Keratinocyte (primary cell): Measurements from ENCODE around the gene METTL26. TPM values are rescaled to one million over a fixed set of nuclear protein-coding genes. Genes with fewer than 3 reads are reported as not detected.
A peak's percentile ranks its signal among the peaks of the same experiment; 100 is the strongest.

Experiments used
- DNase-seq: peaks from one replicate; pipeline ENCODE4 v3.0.0-alpha.2; 2011; ENCODE audit warnings: low read depth, missing footprints, low spot score
- FAIRE-seq: peaks from 2 replicates; lab custom pipeline; 2011; peaks lifted over from hg19 to GRCh38; lab: Jason Lieb, UNC
- H2AFZ ChIP-seq: 2 replicates; pipeline ENCODE4 v1.6.0; 2012; ENCODE audit warnings: low read length, control low read depth, inconsistent platforms; ENCODE audit not compliant: control insufficient read depth
- H3K27ac ChIP-seq: 2 replicates; pipeline ENCODE4 v1.5.1; 2011; ENCODE audit warnings: low read length; ENCODE audit not compliant: control insufficient read depth, insufficient read depth
- H3K27me3 ChIP-seq: 3 replicates; pipeline ENCODE4 v1.6.0; 2011; ENCODE audit warnings: low read length; ENCODE audit not compliant: control insufficient read depth, insufficient read depth; ENCODE audit errors: extremely low read depth
- H3K36me3 ChIP-seq, 2 experiments: 2 replicates in 1 of 2; 3 replicates in 1 of 2; pipeline ENCODE4 v1.5.1; 2011; ENCODE audit warnings: low read length in 2 of 2, mild to moderate bottlenecking in 1 of 2; ENCODE audit not compliant: control insufficient read depth in 2 of 2, insufficient read depth in 2 of 2; ENCODE audit errors: extremely low read depth in 1 of 2
- H3K4me1 ChIP-seq: 3 replicates; pipeline ENCODE4 v1.5.1; 2011; ENCODE audit warnings: low read length; ENCODE audit not compliant: control insufficient read depth, insufficient read depth; ENCODE audit errors: extremely low read depth
- H3K4me2 ChIP-seq: 3 replicates; pipeline ENCODE4 v1.6.0; 2011; ENCODE audit warnings: low read depth, low read length; ENCODE audit not compliant: control insufficient read depth, insufficient read depth; ENCODE audit errors: extremely low read depth
- H3K4me3 ChIP-seq, 3 experiments: fragments of 200-600 bp in 1 of 3; sonication (generic) in 1 of 3; 2 replicates in 2 of 3; 3 replicates in 1 of 3; pipeline ENCODE4 v1.5.1; 2011 to 2016; ENCODE audit warnings: low read length in 3 of 3, mild to moderate bottlenecking in 3 of 3, control low read depth in 2 of 3, inconsistent platforms in 1 of 3, low read depth in 1 of 3, mixed read lengths in 1 of 3, mixed run types in 1 of 3, moderate library complexity in 1 of 3; ENCODE audit not compliant: control insufficient read depth in 2 of 3, insufficient read depth in 2 of 3; ENCODE audit errors: extremely low read depth in 1 of 3
- H3K79me2 ChIP-seq: 2 replicates; pipeline ENCODE4 v1.6.0; 2012; ENCODE audit warnings: low read length; ENCODE audit not compliant: control insufficient read depth, insufficient read depth
- H3K9ac ChIP-seq: 3 replicates; pipeline ENCODE4 v1.6.0; 2011; ENCODE audit warnings: low read length; ENCODE audit not compliant: control insufficient read depth, insufficient read depth; ENCODE audit errors: extremely low read depth
- H3K9me1 ChIP-seq: 3 replicates; pipeline ENCODE4 v1.6.0; 2011; ENCODE audit warnings: low read length; ENCODE audit not compliant: control insufficient read depth, insufficient read depth; ENCODE audit errors: extremely low read depth
- H3K9me3 ChIP-seq: 2 replicates; pipeline ENCODE4 v1.5.1; 2012; ENCODE audit warnings: low read depth, low read length; ENCODE audit not compliant: control insufficient read depth
- H4K20me1 ChIP-seq: 3 replicates; pipeline ENCODE4 v1.6.0; 2011; ENCODE audit warnings: low read length; ENCODE audit not compliant: control insufficient read depth, insufficient read depth; ENCODE audit errors: extremely low read depth
- EZH2 ChIP-seq: IDR thresholded peaks from one replicate; pipeline ENCODE4 v1.6.1; 2012; ENCODE audit warnings: inconsistent platforms, mild to moderate bottlenecking, low read length, moderate library complexity
- dilution Hi-C: fragments of 300-500 bp; cut with MboI; formaldehyde crosslinking; loops from one replicate; pipeline ENCODE4 v1.7.0; 2020; ENCODE audit warnings: low sequenced_read_pairs; ENCODE audit not compliant: extremely low pct_ligation_motif_present
- polyA plus RNA-seq, 5 experiments: library from polyadenylated mRNA; depleted of rRNA in 3 of 5; stranded (reverse) in 3 of 5; stranded (forward) in 1 of 5; unstranded in 1 of 5; fragments of >200 nt; gene quantifications; 1 replicate in 1 of 5; 2 replicates in 3 of 5; 3 replicates in 1 of 5; pipeline versions ENCODE4 v1.2.1 to v1.2.3, GENCODE V29; 2011 to 2012; ENCODE audit warnings: missing spikeins in 2 of 5, low read depth in 1 of 5, low replicate concordance in 1 of 5
- TF ChIP-seq, protein P1 (sequence below), 3 experiments: IDR thresholded peaks in 1 of 3; conservative IDR thresholded peaks in 1 of 3; optimal IDR thresholded peaks in 1 of 3; 2 replicates in 2 of 3; 3 replicates in 1 of 3; pipeline versions ENCODE3 to v1.5.1; 2011; ENCODE audit warnings: low read length in 3 of 3, mild to moderate bottlenecking in 3 of 3, moderate library complexity in 2 of 3, control low read depth in 1 of 3, inconsistent platforms in 1 of 3; ENCODE audit not compliant: insufficient read depth in 2 of 3; ENCODE audit errors: extremely low read depth in 1 of 3

The METTL26 gene
- polyA plus RNA-seq, 1 donor (not counting 4 experiments of a cell fraction or from before 2014, with no cell fraction given) = 46.9 TPM

GRCh38 chr16:675884-676564, 39.9 kb upstream of the METTL26 start:
- peaks cover 23% of the 10 kb centered on the region for H3K4me1 ChIP-seq
- H3K4me2 ChIP-seq = peak overlapping the region; percentile 79
- H3K9ac ChIP-seq = peak overlapping the region; percentile 47

DNA sequence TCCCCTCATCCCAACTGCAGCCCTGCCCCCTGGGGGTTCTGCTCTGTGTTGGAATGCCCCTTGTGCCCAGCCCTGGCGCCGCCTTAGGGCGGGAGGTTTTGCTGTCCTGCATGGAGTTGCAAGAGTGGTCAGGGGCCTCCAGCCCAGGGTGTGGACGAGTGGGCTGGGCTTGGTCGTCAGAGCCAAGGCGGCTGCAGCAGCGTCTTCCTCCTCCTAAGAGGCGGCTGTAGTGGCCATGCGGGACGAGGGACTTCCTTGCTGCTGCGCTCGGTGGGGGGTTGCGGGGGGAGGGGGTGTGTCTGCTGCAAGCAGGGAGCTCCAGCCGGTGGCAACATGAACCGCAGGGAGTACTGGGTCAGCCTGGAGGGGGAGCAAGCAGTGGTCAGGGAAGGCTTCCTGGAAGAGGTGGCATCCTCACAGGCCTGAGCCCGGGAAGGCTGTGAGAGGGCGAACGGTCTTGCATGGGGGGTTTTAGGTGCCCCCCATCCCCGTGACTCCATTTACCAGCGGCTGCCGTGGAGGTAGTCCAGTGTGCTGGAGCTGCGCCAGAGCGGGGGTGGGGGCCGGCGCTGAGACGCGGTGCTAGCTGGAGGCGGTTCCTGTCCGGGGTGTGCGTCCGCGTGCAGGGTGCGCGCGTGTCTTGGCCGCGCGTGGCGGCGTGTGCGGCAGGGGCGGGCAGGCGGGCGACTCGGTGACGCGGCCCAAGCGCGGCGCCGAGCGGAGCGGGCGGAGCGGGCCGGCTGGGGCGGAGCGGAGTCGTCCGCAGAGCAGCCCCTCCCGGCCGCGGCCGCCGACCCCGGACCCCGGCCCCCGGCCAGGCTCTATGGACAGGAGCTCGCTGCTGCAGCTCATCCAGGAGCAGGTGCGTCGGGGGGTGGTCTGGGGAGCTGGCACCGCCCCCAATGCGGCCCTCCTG, 39.1 kb upstream of the METTL26 start, which contains the start of gene RHBDL1:
Gene RHBDL1, plus strand, starts transcription at position 704 of the 916 bp plus-strand sequence. Its CDS starts 120 bp downstream, at position 824.
- TF ChIP-seq EZH2 = no peak
- TF ChIP-seq, protein P1, sequence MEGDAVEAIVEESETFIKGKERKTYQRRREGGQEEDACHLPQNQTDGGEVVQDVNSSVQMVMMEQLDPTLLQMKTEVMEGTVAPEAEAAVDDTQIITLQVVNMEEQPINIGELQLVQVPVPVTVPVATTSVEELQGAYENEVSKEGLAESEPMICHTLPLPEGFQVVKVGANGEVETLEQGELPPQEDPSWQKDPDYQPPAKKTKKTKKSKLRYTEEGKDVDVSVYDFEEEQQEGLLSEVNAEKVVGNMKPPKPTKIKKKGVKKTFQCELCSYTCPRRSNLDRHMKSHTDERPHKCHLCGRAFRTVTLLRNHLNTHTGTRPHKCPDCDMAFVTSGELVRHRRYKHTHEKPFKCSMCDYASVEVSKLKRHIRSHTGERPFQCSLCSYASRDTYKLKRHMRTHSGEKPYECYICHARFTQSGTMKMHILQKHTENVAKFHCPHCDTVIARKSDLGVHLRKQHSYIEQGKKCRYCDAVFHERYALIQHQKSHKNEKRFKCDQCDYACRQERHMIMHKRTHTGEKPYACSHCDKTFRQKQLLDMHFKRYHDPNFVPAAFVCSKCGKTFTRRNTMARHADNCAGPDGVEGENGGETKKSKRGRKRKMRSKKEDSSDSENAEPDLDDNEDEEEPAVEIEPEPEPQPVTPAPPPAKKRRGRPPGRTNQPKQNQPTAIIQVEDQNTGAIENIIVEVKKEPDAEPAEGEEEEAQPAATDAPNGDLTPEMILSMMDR (optimal IDR thresholded peaks at IDR 0.05 in 1 of 3, IDR thresholded peaks at IDR 0.05 in 1 of 3, conservative IDR thresholded peaks at IDR 0.05 in 1 of 3; ENCODE audit: extremely low read depth in 1 of 3, insufficient read depth in 2 of 3, low read length in 3 of 3) = no peak
- H3K27me3 ChIP-seq = no peaks in the 10 kb centered on the region
- DNase-seq (no peak), FAIRE-seq (no peak)
- peak within 1 kb of the TSS; percentile 47 for H3K27ac ChIP-seq
- peaks cover 10 to 28% of the 10 kb centered on the region in 2 experiments for H3K36me3 ChIP-seq
- peak within 1 kb of the TSS; percentile 79 for H3K4me2 ChIP-seq
- H2AFZ ChIP-seq = no peak within 1 kb of the TSS
- no peaks in the 10 kb centered on the region for H3K9me3 ChIP-seq
- peaks cover 7% of the 10 kb centered on the region for H3K79me2 ChIP-seq
- peak within 1 kb of the TSS in 1 of 3 experiments; percentile 37 for H3K4me3 ChIP-seq
- H3K9me1 ChIP-seq = no peaks in the 10 kb centered on the region
- peaks cover 23% of the 10 kb centered on the region for H3K4me1 ChIP-seq
- dilution Hi-C loops = no loop called here
- peak within 1 kb of the TSS; percentile 47 for H3K9ac ChIP-seq
- no peaks in the 10 kb centered on the region for H4K20me1 ChIP-seq

More at GRCh38 chr16:675884-676564, 39.9 kb upstream of the METTL26 start:
- H3K9me3 ChIP-seq = no peaks in the 10 kb centered on the region
- H3K9me1 ChIP-seq = no peaks in the 10 kb centered on the region
- H3K36me3 ChIP-seq = peaks cover 6 to 23% of the 10 kb centered on the region in 2 experiments
- dilution Hi-C loops = no loop called here
- DNase-seq (no peak), FAIRE-seq (no peak)
- H3K27ac ChIP-seq = no peak overlapping the region
- H3K27me3 ChIP-seq = no peaks in the 10 kb centered on the region
- peaks cover 2% of the 10 kb centered on the region for H4K20me1 ChIP-seq
- H3K79me2 ChIP-seq = peaks cover 5% of the 10 kb centered on the region
- no peak overlapping the region for H3K4me3 ChIP-seq
- TF ChIP-seq EZH2 = no peak
- TF ChIP-seq, protein P1 (optimal IDR thresholded peaks at IDR 0.05 in 1 of 3, IDR thresholded peaks at IDR 0.05 in 1 of 3, conservative IDR thresholded peaks at IDR 0.05 in 1 of 3; ENCODE audit: extremely low read depth in 1 of 3, insufficient read depth in 2 of 3, low read length in 3 of 3) = no peak
- H2AFZ ChIP-seq = no peak overlapping the region
